ENCODE results near the gene TSKS. TPM values are rescaled to one million over a fixed set of nuclear protein-coding genes. Genes with fewer than 3 reads are reported as not detected.

Gene TSKS
- total RNA-seq, 2 donors from 2014 or later, result 0.57 to 1.9 TPM

DNA sequence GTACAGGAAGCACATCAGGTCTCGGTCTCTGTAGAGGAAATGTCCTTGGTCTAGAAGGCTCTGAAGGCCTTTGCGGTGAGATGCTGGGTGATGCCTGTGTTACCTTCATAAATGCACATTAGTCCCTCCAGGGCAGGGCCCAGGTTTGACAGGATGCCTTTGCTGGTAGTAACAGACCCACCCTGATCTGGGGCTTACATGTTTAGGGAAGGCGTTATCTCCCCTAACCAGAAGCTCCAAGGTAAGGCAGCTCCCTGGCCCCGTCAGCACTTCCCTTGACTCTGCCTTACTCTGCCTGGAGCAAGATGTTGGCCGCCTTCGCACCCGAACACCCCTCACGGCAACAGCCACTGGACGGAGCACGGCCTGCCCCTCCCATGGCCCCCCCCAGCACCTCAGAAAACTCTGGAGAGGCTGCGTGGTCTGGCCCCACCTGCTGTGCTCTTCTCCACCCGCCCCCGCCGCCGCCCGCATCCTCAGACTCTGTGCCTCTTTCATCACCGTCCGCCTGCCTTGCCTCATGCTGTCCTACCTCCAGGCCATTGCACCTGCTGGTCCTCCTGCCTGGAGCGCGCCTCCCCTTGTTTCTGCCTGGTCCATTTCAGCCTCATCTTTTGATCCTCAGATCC lies 12.8 kb upstream of the TSKS start:
- H3K36me3 Mint-ChIP-seq, result no peaks in the 10 kb centered on the region

DNA sequence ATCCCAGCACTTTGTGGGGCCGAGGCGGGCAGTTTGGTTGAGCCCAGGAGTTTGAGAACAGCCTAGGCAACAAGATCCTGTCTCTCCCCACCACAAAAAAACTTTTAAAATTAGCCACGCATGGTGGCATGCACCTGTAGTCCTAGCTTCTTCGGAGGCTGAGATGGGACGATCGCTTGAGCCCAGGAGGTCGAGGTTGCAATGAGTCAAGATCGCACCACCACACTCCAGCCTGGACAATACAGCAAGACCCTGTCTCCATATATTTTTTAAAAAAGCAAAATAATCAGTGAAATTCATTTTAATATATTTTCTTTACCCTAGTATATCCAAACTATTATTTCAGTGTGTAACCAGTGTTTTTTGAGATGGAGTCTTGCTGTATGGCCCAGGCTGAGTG lies 11.9 kb upstream of the TSKS start:
- ATAC-seq, result no peak
- H3K27ac Mint-ChIP-seq, result no peak overlapping the region
- no peaks in the 10 kb centered on the region for H3K9me3 Mint-ChIP-seq
- no peak for DNase-seq (ENCODE audit: low spot score in 2 of 2)
- H3K36me3 Mint-ChIP-seq, result no peaks in the 10 kb centered on the region

More for the DNA sequence above, 12.8 kb upstream of the TSKS start:
- H3K9me3 Mint-ChIP-seq, result no peaks in the 10 kb centered on the region
- peak overlapping the region in 1 of 2 donors; percentile 89 for H3K27ac Mint-ChIP-seq
- DNase-seq (ENCODE audit: low spot score in 2 of 2), result no peak
- no peak for ATAC-seq

DNA sequence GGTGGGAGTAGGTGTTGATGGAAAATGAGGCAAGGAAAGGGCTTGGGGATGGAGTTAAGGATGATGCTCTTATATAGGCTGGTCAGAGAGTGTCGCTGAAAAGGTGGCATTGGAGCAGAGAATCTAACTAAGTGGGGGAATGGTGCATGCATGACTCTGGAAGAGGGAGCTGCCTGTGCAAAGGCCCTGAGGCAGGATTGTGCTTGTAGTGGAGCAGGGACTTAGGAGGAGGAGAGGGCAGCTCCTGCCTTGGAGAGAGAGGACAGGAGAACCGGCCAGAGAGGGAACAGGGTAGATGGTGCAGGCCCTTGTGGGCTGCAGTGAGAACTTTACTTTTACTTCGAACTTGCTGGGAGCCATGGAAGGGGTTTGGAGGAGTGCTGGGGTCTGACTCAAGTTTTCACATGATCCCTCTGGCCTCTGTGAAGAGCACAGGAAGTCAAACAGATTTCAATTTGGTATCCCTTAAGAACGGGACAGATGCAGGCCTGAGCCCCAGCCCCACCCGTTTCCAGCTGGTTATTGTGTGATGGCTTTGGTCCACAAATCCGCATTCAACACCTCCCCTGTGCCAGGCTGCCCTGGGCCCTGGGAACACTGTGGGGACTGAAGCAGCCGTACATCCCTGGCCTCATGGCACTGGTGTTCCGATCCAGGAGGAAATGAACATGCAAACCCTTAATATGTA lies 10.7 kb upstream of the TSKS start:
- no peak for DNase-seq (ENCODE audit: low spot score in 2 of 2)
- no peaks in the 10 kb centered on the region for H3K36me3 Mint-ChIP-seq
- H3K27ac Mint-ChIP-seq, result no peak overlapping the region
- no peak for ATAC-seq
- no peaks in the 10 kb centered on the region for H3K9me3 Mint-ChIP-seq

DNA sequence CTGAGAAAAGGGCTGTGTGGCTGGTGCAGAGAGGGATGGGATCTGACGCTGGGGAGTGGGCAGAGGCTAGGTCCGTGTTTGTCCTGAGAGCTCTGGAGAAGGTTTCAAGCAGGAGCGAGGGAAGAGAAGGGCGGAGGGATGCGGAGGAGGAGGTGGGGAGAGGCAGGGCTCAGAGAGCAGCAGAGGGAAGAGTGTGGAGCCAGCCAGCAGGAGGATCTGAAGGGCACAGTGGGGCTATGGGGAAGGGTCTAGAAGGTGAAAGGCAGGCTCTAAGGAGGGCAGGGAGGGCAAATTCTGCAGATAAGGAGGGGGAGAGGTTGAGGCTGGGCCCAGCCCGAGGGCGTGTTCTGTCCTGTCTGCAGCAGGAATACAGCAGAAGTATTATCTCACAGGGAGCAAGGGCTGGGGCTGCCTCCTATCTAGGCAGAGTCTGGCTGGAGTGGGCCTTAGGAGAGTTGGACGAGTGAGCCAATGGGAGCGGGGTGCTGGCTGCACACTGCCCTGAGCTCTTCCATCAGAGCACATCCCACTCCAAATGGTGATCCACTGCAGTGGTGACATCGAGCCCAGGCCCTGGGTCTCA lies 9.8 kb upstream of the TSKS start:
- Mint-ChIP-seq H3K9me3 (no peaks in the 10 kb centered on the region), H3K36me3 (no peaks in the 10 kb centered on the region), H3K27ac (peak overlapping the region in 1 of 2 donors; percentile 39)
- DNase-seq (ENCODE audit: low spot score in 2 of 2) (no peak), ATAC-seq (no peak)

DNA sequence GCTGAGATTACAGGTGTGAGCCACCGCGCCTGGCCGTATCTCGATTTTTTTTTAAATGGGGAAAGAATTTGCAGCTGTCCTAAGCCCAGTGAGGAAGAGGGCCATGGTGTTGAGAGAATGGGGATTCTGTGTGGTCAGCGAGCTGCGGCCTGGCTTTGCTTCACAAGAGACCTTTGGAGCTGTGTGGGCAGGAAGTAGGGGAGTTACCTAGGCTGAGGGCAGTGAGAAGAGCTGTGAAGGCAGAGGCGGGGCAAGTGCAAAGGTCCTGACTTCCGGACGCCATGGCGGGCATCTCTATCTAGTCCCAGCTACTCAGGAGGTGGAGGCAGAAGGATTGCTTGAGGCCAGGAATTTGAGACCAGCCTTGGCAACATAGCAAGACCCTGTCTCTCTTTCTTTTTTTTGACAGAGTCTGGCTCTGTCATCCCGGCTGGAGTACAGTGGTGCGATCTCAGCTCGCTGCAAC lies 8.6 kb upstream of the TSKS start:
- no peak overlapping the region for H3K27ac Mint-ChIP-seq
- no peak for ATAC-seq
- H3K9me3 Mint-ChIP-seq, result no peaks in the 10 kb centered on the region
- DNase-seq (ENCODE audit: low spot score in 2 of 2), result no peak
- H3K36me3 Mint-ChIP-seq, result peaks cover 0 to 5% of the 10 kb centered on the region in 2 donors

DNA sequence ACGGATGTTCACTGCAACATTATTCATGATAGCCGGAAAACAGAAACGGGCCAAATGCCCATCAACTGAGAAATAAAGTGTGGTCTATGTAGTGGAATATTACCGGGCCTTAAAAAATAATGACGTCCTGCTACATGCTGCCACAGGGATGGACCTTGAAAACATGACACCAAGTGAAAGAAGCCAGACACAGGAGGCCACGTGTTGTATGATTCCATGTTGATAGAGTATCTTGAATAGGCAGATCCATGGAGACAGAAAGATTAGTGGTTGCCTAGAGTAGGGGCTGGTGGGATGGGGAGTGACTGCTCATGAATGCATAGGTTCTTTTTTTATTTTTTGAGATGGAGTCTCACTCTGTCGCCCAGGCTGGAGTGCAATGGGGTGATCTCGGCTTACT lies 7.4 kb upstream of the TSKS start:
- H3K36me3 Mint-ChIP-seq, result peaks cover 0 to 5% of the 10 kb centered on the region in 2 donors
- ATAC-seq (no peak), DNase-seq (ENCODE audit: low spot score in 2 of 2) (no peak)
- no peak overlapping the region for H3K27ac Mint-ChIP-seq
- no peaks in the 10 kb centered on the region for H3K9me3 Mint-ChIP-seq

DNA sequence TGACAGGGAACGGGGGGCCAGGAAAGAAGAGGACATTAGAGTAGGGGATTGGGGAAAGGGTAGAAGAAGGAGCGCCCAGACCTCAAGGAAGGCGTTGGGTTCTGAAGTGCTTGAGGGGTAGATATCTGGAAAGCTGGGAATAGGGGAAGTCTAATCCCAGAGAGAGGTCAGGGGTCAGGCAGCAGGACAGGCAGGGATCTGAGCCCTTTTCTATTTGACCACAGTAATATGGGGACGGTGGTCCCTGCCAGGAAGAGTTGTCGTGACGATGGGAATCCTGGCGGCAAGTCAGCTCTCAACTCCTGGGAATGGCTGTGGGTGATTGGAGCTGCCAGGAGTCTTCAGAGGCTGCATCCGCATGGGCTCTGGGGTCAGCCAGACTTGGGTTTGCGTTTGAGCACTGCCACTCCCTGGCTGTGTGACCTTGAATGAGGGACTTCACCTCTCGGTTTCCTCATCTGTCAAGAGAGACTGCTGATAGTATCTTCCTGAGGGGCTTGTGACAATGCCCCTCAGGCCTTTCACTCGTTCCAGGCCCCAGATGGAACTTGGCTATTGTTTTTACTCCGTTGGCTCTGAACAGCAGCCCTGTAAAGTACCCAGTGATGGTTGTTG lies 5.0 kb upstream of the TSKS start:
- Mint-ChIP-seq H3K9me3 (no peaks in the 10 kb centered on the region), H3K36me3 (peaks cover 0 to 5% of the 10 kb centered on the region in 2 donors), H3K27ac (peak overlapping the region; percentile 94 to 96)
- no peak for DNase-seq (ENCODE audit: low spot score in 2 of 2)
- no peak for ATAC-seq

DNA sequence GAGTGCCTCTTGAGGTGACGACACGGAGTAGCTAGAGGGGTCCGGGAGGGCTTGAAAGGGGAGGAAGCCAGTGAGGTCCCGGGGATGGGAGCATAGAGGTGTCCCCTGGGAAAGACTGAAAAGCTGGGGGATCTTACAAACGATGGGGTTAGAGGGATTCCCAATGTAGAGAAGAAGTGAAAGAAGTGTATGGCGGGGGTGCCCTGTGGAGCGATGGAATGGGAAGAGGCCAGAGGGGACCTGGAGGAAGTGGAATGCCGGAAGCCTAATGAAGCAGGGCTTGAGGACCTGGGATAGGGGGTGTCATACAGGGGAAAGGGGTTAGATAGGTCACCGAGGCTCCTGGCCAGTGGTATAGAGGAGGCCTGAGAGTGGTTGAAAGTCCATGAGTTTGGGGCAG lies 4.3 kb upstream of the TSKS start:
- H3K27ac Mint-ChIP-seq, result peak overlapping the region; percentile 94 to 96
- DNase-seq (ENCODE audit: low spot score in 2 of 2), result no peak
- ATAC-seq, result no peak
- H3K9me3 Mint-ChIP-seq, result no peaks in the 10 kb centered on the region
- peaks cover 0 to 5% of the 10 kb centered on the region in 2 donors for H3K36me3 Mint-ChIP-seq

DNA sequence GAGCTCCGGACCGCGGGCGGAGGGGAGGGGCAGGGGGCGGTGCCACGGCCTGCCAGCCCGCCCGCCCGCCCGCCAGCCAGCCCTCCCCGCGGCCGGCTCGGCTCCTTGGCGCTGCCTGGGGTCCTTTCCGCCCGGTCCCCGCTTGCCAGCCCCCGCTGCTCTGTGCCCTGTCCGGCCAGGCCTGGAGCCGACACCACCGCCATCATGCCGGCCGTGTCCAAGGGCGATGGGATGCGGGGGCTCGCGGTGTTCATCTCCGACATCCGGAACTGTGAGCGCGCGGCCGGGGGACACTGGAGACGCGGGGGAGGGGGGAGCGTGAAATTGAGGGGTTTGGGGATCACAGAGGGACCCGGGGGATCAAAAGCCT lies 3.8 kb upstream of the TSKS start, which contains the start of gene AP2A1:
AP2A1 (plus strand) TSS at position 72 of the 370 bp plus-strand sequence; CDS start at position 205, 133 bp downstream.
- Mint-ChIP-seq H3K36me3 (peaks cover 0 to 5% of the 10 kb centered on the region in 2 donors), H3K9me3 (no peaks in the 10 kb centered on the region), H3K27ac (peak within 1 kb of the TSS; percentile 94 to 96)
- no peak for ATAC-seq
- DNase-seq (ENCODE audit: low spot score in 2 of 2), result no peak

DNA sequence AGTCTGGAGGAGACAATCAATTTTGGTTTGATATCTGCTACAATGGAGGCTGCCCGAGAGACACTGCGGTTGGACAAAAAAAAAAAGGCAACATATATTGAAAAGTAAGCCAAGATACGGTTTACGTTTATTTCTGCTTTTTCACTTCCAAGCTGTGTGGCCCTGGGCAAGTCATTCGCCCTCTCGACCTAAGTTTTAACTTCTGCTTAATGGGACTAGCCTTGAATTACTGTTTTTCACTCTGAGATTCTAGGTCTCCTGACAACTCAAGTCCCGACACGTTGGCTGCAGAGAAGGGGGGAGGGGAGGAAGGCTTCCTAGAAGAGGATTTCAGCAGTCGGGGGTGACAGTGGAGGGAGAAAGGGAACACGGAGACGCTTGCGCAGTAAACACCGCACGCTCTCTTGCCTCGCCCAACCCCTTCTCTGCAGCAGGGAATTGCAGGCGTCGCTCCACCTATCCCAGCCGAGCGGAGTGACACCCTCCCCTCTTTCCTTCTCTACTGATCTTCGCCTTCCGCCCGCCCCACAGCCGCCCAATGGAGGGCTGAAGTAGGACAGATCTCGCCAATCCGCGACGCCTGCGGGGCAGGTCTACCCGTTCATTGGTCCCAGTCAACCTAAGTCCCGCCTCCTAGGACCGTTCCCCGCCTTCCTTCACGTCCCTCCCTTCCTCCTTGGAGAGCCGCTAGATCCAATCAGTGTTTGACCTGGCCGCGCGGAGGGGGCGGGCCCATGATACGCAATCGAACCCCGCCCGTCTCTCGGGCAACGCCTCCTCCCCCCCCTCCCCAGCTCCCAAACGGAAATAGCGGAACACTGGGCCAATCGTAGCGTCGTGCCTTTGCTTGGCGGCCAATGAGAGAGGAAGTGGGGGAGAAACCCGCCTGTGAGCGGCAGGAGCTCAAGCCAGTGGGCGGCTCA lies 3.2 kb upstream of the TSKS start:
- DNase-seq (ENCODE audit: low spot score in 2 of 2), result peak; percentile 96 to 100
- peak; percentile 92 to 94 for ATAC-seq
- Mint-ChIP-seq H3K27ac (peak overlapping the region; percentile 90 to 94), H3K36me3 (peaks cover 0 to 5% of the 10 kb centered on the region in 2 donors), H3K9me3 (no peaks in the 10 kb centered on the region)

DNA sequence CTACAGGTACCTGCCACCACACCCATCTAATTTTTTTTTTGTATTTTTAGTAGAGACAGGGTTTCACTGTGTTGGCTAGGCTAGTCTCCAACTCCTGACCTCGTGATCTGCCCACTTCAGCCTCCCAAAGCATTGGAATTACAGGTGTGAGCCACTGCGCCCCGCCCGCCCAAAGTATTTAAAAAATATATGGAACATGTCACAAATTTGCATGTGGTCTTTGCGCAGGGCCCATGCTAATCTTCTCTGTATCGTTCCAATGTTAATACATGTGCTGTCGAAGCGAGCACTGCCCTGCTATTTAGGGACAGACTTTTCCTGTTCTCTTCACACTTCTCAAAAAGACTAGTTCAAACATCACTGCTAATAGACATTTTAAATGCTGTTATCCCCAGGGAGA lies 1.2 kb upstream of the TSKS start:
- ATAC-seq (no peak), DNase-seq (ENCODE audit: low spot score in 2 of 2) (no peak)
- Mint-ChIP-seq H3K27ac (peak overlapping the region in 1 of 2 donors; percentile 20), H3K36me3 (peaks cover 0 to 5% of the 10 kb centered on the region in 2 donors), H3K9me3 (no peaks in the 10 kb centered on the region)

DNA sequence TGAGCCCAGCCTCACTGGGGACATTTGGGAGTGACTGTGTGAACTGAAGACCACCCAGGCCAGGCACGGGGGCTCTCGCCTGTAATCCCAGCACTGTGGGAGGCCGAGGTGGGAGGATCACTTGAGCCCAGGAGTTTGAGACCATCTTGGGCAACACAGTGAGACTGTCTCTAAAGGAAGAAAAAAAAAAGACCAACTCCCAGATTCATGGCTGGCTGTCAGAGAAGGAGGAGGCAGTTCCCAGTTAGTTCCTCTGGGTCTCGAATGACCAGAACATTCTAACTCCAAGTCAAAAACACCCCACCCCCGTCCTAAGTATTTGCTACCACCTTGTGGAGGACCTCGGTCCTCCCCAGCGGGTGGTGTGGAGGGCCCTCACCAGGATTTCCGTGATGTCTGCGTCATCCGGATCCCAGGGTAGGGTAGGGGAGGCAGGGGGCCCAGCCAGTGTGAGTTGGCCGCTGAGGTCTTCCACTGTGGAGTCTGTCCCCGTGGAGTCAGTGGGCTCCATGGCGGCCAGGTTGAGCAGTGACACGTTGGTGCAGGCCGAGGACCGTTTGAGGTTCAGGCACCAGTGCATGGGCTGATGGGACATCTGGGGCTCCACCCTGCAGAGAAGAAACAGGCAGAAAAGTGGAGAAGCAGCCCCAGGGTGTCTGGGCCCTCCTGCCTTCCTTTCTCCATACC lies 1.3 kb downstream of the TSKS start:
- no peaks in the 10 kb centered on the region for H3K36me3 Mint-ChIP-seq
- ATAC-seq (no peak), DNase-seq (ENCODE audit: low spot score in 2 of 2) (no peak)
- no peaks in the 10 kb centered on the region for H3K9me3 Mint-ChIP-seq
- peak overlapping the region; percentile 74 to 84 for H3K27ac Mint-ChIP-seq

DNA sequence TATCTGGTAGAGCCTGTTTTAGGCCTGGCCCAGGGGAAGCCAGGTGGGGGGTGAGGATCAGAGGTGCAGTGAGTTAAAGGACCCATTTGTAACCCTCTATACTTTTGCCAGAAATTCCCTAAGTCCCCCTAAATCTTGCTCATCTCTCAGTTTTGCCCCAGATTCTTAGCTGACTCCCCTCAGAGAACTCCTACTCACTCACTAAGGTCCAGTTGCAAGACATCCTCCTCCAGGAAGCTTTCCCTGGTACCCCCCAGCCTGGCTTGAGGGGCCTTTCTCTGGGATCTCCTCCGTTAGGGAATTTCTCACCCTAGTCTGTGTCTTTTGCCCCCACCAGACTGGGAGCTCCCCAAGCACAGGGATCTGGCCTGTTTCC lies 1.9 kb downstream of the TSKS start:
- Mint-ChIP-seq H3K9me3 (no peaks in the 10 kb centered on the region), H3K36me3 (no peaks in the 10 kb centered on the region), H3K27ac (peak overlapping the region in 1 of 2 donors; percentile 84)
- no peak for ATAC-seq
- DNase-seq (ENCODE audit: low spot score in 2 of 2), result no peak

DNA sequence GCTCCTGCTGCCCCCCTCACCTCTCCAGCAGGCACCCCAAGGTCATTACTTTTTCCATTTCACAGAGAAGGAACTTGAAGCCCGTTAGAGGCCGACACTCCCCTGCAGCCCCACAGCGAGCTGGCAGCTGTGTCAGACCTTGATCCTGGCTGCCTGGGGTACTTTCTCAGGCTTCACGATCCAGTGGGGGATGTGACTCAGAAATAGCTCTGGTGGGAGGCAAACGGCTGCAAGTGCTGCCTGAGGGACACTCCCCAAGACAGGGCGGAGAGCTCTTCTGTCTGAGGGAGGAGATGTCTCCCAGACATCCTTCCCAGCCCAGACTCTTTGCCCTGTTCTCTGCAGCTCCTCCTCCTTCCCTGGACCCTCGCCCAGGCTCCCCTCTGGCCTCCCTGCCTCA lies 4.8 kb downstream of the TSKS start:
- Mint-ChIP-seq H3K27ac (peak overlapping the region in 1 of 2 donors; percentile 48), H3K36me3 (peaks cover 0 to 8% of the 10 kb centered on the region in 2 donors), H3K9me3 (peaks cover 0 to 6% of the 10 kb centered on the region in 2 donors)
- ATAC-seq (no peak), DNase-seq (ENCODE audit: low spot score in 2 of 2) (no peak)

DNA sequence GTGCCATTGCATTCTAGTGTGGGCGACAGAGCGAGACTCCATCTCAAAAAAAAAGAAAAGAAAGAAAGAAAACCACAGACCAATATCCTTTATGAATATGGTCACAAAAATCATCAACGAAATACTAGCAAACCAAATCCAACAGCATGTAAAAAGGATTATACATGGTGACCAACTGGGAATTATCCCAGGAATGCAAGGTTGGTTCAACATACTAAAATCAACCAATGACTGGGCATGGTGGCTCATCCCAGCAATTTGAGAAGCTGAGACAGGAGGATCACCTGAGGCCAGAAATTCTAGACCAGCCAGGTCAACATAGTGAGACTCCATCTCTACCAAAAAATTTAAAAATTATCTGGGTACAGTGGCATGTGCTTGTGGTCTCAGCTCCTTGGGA lies 7.2 kb downstream of the TSKS start:
- H3K27ac Mint-ChIP-seq, result no peak overlapping the region
- H3K9me3 Mint-ChIP-seq, result peaks cover 0 to 6% of the 10 kb centered on the region in 2 donors
- DNase-seq (ENCODE audit: low spot score in 2 of 2) (no peak), ATAC-seq (no peak)
- H3K36me3 Mint-ChIP-seq, result peaks cover 0 to 8% of the 10 kb centered on the region in 2 donors

DNA sequence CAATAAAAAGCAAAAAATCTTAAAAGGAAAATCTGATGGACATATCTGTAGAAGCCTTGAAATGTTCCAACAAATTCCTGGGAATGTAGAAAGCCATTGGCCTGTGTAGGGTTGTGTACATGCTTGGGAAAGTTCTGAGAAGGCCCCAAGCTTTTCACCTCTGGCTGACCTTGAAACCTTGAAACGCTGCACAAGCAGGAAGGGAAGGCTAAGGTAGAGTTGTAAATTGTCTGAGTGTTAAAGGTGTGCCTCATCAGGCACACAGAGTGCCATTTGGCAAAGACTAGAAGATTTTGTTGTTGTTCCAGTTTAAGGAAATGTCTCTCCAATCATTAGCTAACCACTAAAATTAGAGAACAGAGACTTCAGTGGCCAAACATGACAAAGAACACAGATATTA lies 10.4 kb downstream of the TSKS start:
- H3K36me3 Mint-ChIP-seq, result peaks cover 0 to 8% of the 10 kb centered on the region in 2 donors
- H3K9me3 Mint-ChIP-seq, result peaks cover 0 to 9% of the 10 kb centered on the region in 2 donors
- DNase-seq (ENCODE audit: low spot score in 2 of 2), result no peak
- no peak overlapping the region for H3K27ac Mint-ChIP-seq
- no peak for ATAC-seq
